GM04504 (cell line): ENCODE results near the gene GNRHR.

Experiments used
- DNase-seq: peaks from one replicate; pipeline ENCODE4 v3.0.0-alpha.2; 2012; ENCODE audit warnings: low read depth

Gene GNRHR

GRCh38 chr4:67700116-67700737, 54.0 kb downstream of the GNRHR start:
- DNase-seq = no peak

- no peak for DNase-seq
Observed at GRCh38 chr4:67699603-67700002, 54.6 kb downstream of the GNRHR start.

DNA sequence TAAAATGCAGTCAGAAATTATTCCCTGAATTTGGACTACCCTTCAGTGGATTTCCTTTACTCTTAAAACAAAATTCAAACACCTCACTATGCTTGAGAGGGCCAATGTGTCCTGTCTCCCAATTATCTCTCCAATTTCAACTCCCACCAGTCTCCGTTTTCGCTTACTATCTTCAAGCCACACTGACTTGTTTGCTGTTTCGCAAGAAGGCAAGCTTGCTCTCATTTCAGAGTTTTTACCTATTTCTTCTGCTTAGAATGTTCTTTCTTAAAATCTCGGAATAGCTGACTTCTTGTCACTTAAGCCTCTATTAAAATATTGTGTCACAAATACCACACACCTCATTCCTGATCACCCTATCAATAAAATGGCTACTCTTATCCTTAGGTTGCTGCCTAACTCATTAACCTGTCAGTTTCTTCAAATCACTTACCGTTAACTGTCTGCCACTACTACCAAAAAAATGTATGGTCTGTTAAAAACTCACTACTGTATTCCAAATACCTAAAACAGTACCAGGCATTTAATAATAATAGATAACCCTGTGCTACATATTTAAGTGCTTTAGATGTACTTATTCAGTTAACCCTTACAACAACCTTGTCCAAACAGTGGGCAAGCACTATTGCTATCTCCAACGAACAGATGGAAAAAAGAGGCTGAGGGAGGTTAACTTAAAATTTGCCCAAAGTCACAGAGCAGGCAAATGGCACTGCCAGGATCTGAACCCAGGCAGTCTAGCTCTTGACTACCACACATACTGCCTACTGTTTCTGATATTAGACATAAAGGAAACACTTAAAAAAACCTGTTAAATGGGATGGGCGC, 56.1 kb downstream of the GNRHR start:
- DNase-seq = no peak

GRCh38 chr4:67696061-67696460, 58.1 kb downstream of the GNRHR start:
- DNase-seq = no peak

- DNase-seq = no peak
Observed at GRCh38 chr4:67694662-67695061, 59.5 kb downstream of the GNRHR start.

DNA sequence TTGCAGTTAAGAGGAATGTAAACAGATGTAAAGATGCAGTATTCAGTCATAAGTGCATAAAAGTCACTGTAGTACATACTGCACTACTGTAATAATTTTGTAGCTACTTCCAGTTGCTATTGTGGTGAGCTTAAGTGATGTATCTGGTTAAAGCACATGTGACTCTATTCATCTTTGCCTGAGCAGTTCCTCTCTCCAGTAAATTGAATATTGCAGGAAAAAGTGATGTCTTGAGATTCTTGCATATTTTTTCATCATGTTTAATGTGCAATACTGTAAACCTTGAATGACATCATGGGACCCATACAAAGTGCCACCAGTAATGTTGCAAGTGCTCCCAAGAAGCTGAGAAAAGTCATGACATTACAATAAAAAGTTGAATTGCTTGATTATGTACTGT, 62.9 kb downstream of the GNRHR start:
- no peak for DNase-seq
